Lower leg skin (tissue), 4 donors: ENCODE data around the gene VPS41. TPM values are rescaled to one million over a fixed set of nuclear protein-coding genes. Genes with fewer than 3 reads are reported as not detected.

Experiments used
- DNase-seq, 2 donors: peaks; one replicate each; pipeline ENCODE4 v3.0.0-alpha.2; 2019; ENCODE audit warnings: low spot score in 2 of 2
- H3K4me3 ChIP-seq: fragments of 200-600 bp; sonication (generic); 2 replicates; pipeline ENCODE4 v1.5.1; 2017; ENCODE audit warnings: mild to moderate bottlenecking, low read depth; ENCODE audit not compliant: poor library complexity, severe bottlenecking
- CTCF ChIP-seq, 3 donors: fragments of 450-650 bp; IDR thresholded peaks; one replicate each; pipeline ENCODE4 v1.5.1; 2016; ENCODE audit warnings: antibody characterized with exemption in 3 of 3, mild to moderate bottlenecking in 3 of 3, moderate library complexity in 2 of 3
- POLR2A ChIP-seq, 2 donors: fragments of 450-650 bp; IDR thresholded peaks; one replicate each; pipeline ENCODE4 v1.6.1; 2016 to 2017; ENCODE audit warnings: antibody characterized with exemption in 2 of 2, mild to moderate bottlenecking in 1 of 2, moderate library complexity in 1 of 2
- WGBS, 2 donors: methylation state at CpG; one replicate each; pipeline ENCODE4 v1.1.5; 2018; 5-methylcytosine and 5-hydroxymethylcytosine counted together
- intact Hi-C: fragments of 100-400 bp; cut with DNase I; formaldehyde crosslinking; loops from one replicate; pipeline ENCODE4 v1.15.0; 2023; ENCODE audit warnings: low total_unique reads
- total RNA-seq, 4 donors: library from RNA; depleted of rRNA; stranded (reverse); fragments of >200 nt; gene quantifications; one replicate each; pipeline ENCODE4 v1.1.0, GENCODE V29; 2016

VPS41 gene
- total RNA-seq, 4 donors from 2014 or later, result 37.8 to 47.7 (median 41.0) TPM

GRCh38 chr7:38846280-38846679, 62.7 kb downstream of the VPS41 start:
- TF ChIP-seq POLR2A (IDR thresholded peaks at IDR 0.05) (no peak), CTCF (IDR thresholded peaks at IDR 0.05) (no peak)
- DNase-seq, result no peak
- intact Hi-C loops, result no loop called here
- H3K4me3 ChIP-seq, result no peak overlapping the region
- 69 to 70% methylated on average over 7 of the region's 7 CpGs for WGBS, 2 donors

GRCh38 chr7:38844952-38845563, 63.9 kb downstream of the VPS41 start:
- no peak overlapping the region for H3K4me3 ChIP-seq
- 82 to 87% methylated on average over 8 of the region's 8 CpGs for WGBS, 2 donors
- TF ChIP-seq POLR2A (IDR thresholded peaks at IDR 0.05) (no peak), CTCF (IDR thresholded peaks at IDR 0.05) (no peak)
- intact Hi-C loops, result no loop called here
- no peak for DNase-seq

- TF ChIP-seq POLR2A (IDR thresholded peaks at IDR 0.05) (no peak), CTCF (IDR thresholded peaks at IDR 0.05) (no peak)
- WGBS, 2 donors, result 74 to 88% methylated on average over 1 of the region's 1 CpG
- no peak for DNase-seq
- no peak overlapping the region for H3K4me3 ChIP-seq
- intact Hi-C loops, result no loop called here
Observed at GRCh38 chr7:38842746-38843145, 66.2 kb downstream of the VPS41 start.

- intact Hi-C loops, result no loop called here
- no peak overlapping the region for H3K4me3 ChIP-seq
- WGBS, 2 donors, result 59 to 61% methylated on average over 2 of the region's 2 CpGs
- TF ChIP-seq POLR2A (IDR thresholded peaks at IDR 0.05) (no peak), CTCF (IDR thresholded peaks at IDR 0.05) (no peak)
- no peak for DNase-seq
Observed at GRCh38 chr7:38840736-38841460, 68.1 kb downstream of the VPS41 start.

GRCh38 chr7:38839851-38840250, 69.1 kb downstream of the VPS41 start:
- no peak overlapping the region for H3K4me3 ChIP-seq
- intact Hi-C loops, result no loop called here
- DNase-seq, result no peak
- TF ChIP-seq CTCF (IDR thresholded peaks at IDR 0.05) (no peak), POLR2A (IDR thresholded peaks at IDR 0.05) (no peak)
- 75 to 78% methylated on average over 5 of the region's 5 CpGs for WGBS, 2 donors
